Measurements from ENCODE around the gene COX7A2L. TPM values are rescaled to one million over a fixed set of nuclear protein-coding genes. Genes with fewer than 3 reads are reported as not detected.

Gene COX7A2L
- total and polyA plus RNA-seq, 9 of the 15 experiments (the other 6 are each of a cell fraction or from before 2014, with no cell fraction given): 118 to 481 (median 163) TPM

DNA sequence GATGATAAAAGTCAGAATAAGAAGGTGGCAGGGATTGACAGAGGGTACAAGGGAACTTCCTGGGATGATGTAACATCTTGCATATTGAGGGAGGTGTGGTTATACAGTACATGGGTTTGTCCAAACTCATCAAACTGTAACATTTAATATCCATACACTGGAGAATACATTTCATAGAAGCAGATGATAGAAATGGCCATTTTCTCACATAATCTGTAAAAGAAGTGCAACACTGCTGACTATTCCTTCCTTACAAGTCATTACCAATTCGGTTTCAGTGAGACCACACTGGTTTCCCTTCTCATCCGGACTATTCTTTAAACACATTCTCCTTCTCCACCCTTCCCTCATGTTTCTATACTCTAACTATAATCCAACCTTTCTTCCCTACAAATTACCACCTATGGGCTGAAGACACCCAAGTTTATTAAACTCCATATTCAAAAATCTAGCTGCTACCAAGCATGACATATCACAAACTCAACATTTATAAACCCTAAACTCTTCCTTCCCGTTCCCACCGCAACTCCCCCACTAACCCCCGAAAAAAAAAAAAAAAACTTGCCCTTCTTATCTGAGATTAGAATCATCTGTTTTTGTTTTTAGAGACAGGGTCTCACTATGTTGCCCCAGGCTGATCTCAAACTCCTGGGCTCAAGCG lies 1.6 kb downstream of the COX7A2L start (continued):
- 0 out of 2 replicates have a peak, but pooled peaks have one; percentile 19 for TF ChIP-seq ZNF121 (CRISPR knock-in tag; conservative IDR thresholded peaks at IDR 0.05)
- no peak for TF ChIP-seq KDM5B (IDR thresholded peaks at IDR 0.05; ENCODE audit: insufficient replicate concordance, low read depth, low read length)
- TF ChIP-seq RBFOX2 (IDR thresholded peaks at IDR 0.05; ENCODE audit: low read depth, low read length): peak; percentile 53; the same call in 1 of the 2 replicates
- TF ChIP-seq ETV1 (tag; conservative IDR thresholded peaks at IDR 0.05; ENCODE audit: low read depth): peak; percentile 10; the same call in 1 of the 2 replicates
- TF ChIP-seq FOXJ2 (tag; IDR thresholded peaks at IDR 0.05): no peak

DNA sequence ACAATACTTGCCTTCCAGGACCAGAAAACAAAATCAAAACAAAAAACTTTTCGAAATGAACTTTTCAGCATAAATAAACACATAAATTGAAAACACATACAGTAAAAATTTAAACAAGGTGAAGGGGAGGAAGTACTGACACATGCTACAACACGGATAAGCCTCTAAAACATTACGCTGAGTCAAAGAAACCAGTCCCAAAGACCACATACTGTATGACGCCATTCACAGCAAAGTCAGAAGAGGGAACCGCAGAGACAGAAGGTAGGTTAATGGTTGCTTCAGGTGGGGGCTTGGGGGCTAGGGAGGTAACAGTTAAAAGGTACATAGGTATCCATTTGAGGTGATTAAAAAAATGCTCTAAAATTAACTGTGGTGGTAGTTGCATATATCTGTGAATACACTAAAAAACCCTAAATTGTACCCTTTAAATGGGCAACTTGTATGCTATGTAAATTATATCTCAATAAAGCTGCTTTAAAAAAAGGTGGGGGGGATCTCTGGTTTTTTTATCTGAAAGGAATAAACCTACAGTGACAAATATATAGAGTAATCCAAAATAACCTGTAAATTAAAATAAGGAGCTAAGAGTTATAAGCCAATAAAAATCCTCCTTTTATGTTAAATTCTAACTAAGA lies 7.1 kb downstream of the COX7A2L start:
- POLR2A ChIA-PET: interaction anchor here (1.0 kb wide), 1 partner anchor 10 kb away, joined by 3 read pairs; no protein-coding TSS in a partner anchor
- Histone ChIP-seq H3K4me2 (ENCODE audit: insufficient read depth, low read length) (peak overlapping the region; percentile 19; the same call in 1 of the 2 replicates), H4K20me1 (replicated peaks; ENCODE audit: control insufficient read depth, insufficient read depth, low read length) (peaks cover 12% of the 10 kb centered on the region; the same call in 1 of the 2 replicates), H3K27me3 (ENCODE audit: control insufficient read depth in 2 of 2, insufficient read depth in 2 of 2, low read length in 2 of 2) (no peaks in the 10 kb centered on the region), H3K4me3 (no peak overlapping the region), H3K79me2 (ENCODE audit: control insufficient read depth, insufficient read depth, low read length) (peaks cover 94% of the 10 kb centered on the region), H3K9me1 (ENCODE audit: control insufficient read depth, insufficient read depth, low read length) (peaks cover 3% of the 10 kb centered on the region), H3K27ac (ENCODE audit: extremely low read depth, low read depth, low read length) (peak overlapping the region; percentile 61; the same call in 2 of the 3 replicates), H2AFZ (ENCODE audit: low read depth, low read length) (no peak overlapping the region), H3K4me1 (replicated peaks in 1 of 2; ENCODE audit: control insufficient read depth in 2 of 2, insufficient read depth in 2 of 2, low read length in 2 of 2) (peaks cover 3 to 38% of the 10 kb centered on the region in 2 experiments; a peak in 3 of 5 replicates), H3K9me3 (replicated peaks; ENCODE audit: control insufficient read depth, insufficient read depth, low read depth, low read length) (no peaks in the 10 kb centered on the region), H3K9ac (ENCODE audit: insufficient read depth in 1 of 2, low read depth in 2 of 2, low read length in 2 of 2) (peak overlapping the region in 1 of 2 experiments; percentile 44; a peak in 2 of 4 replicates), H3K36me3 (ENCODE audit: control insufficient read depth, insufficient read depth, low read length) (peaks cover 57% of the 10 kb centered on the region)
- intact Hi-C loops (cut with micrococcal nuclease): no loop called here
- FAIRE-seq (peak; percentile 81), DNase-seq (ENCODE audit: extremely low read depth in 1 of 4, low spot score in 3 of 4) (peak in 2 of 4 experiments; percentile 26 to 48), ATAC-seq (peak; percentile 88)
- no TSS peak for BruUV-seq (replicated peaks)
- WGBS (ENCODE audit: insufficient coverage, low coverage, missing lambda C conversion rate): 26% methylated on average over 5 of the region's 5 CpGs
- in situ Hi-C loops (cut with MboI): no loop called here
- CTCF ChIA-PET (ENCODE audit: low intra/inter-chr PET ratio): no interaction called here
- TF ChIP-seq YY1 (IDR thresholded peaks at IDR 0.05; ENCODE audit: borderline replicate concordance in 1 of 3, control insufficient read depth in 1 of 3, extremely low read depth in 1 of 3, insufficient read depth in 3 of 3, insufficient read length in 1 of 3, insufficient replicate concordance in 2 of 3, low read depth in 1 of 3, low read length in 2 of 3): peak in 1 of 3 experiments; percentile 43
- TF ChIP-seq, protein P1, sequence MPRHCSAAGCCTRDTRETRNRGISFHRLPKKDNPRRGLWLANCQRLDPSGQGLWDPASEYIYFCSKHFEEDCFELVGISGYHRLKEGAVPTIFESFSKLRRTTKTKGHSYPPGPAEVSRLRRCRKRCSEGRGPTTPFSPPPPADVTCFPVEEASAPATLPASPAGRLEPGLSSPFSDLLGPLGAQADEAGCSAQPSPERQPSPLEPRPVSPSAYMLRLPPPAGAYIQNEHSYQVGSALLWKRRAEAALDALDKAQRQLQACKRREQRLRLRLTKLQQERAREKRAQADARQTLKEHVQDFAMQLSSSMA (CRISPR knock-in tag; IDR thresholded peaks at IDR 0.05): no peak
- TF ChIP-seq SPI1 (IDR thresholded peaks at IDR 0.05; ENCODE audit: borderline replicate concordance, low read depth, low read length): 0 out of 2 replicates have a peak, but pooled peaks have one; percentile 22
- TF ChIP-seq MAFG (tag; conservative IDR thresholded peaks at IDR 0.05): peak; percentile 29; the same call in 1 of the 2 replicates
- TF ChIP-seq, protein P2, sequence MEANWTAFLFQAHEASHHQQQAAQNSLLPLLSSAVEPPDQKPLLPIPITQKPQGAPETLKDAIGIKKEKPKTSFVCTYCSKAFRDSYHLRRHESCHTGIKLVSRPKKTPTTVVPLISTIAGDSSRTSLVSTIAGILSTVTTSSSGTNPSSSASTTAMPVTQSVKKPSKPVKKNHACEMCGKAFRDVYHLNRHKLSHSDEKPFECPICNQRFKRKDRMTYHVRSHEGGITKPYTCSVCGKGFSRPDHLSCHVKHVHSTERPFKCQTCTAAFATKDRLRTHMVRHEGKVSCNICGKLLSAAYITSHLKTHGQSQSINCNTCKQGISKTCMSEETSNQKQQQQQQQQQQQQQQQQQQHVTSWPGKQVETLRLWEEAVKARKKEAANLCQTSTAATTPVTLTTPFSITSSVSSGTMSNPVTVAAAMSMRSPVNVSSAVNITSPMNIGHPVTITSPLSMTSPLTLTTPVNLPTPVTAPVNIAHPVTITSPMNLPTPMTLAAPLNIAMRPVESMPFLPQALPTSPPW (CRISPR knock-in tag; IDR thresholded peaks at IDR 0.05): peak; percentile 37
- TF ChIP-seq, protein P3, sequence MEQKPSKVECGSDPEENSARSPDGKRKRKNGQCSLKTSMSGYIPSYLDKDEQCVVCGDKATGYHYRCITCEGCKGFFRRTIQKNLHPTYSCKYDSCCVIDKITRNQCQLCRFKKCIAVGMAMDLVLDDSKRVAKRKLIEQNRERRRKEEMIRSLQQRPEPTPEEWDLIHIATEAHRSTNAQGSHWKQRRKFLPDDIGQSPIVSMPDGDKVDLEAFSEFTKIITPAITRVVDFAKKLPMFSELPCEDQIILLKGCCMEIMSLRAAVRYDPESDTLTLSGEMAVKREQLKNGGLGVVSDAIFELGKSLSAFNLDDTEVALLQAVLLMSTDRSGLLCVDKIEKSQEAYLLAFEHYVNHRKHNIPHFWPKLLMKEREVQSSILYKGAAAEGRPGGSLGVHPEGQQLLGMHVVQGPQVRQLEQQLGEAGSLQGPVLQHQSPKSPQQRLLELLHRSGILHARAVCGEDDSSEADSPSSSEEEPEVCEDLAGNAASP (IDR thresholded peaks at IDR 0.05): no peak
- peak; percentile 66; the same call in 1 of the 2 replicates for TF ChIP-seq JUND (IDR thresholded peaks at IDR 0.05; ENCODE audit: borderline replicate concordance, low read depth, low read length)
- TF ChIP-seq JUND (tag; IDR thresholded peaks at IDR 0.05; ENCODE audit: borderline replicate concordance, low read depth, low read length): 0 out of 3 replicates have a peak, but pooled peaks have one; percentile 28
